ENCODE results near the gene ALG14.

ALG14 gene

GRCh38 chr1:94926126-94926914, 146.4 kb downstream of the ALG14 start:
- in situ Hi-C loops (cut with MboI; ENCODE audit: low pct_unique_long_range_greater_than_20kb, low sequenced_read_pairs), result no loop called here
- DNase-seq, result peak; percentile 61

GRCh38 chr1:94925561-94926125, 147.1 kb downstream of the ALG14 start:
- DNase-seq, result peak; percentile 40

GRCh38 chr1:94925004-94925403, 147.7 kb downstream of the ALG14 start:
- no peak for DNase-seq
- in situ Hi-C loops (cut with MboI; ENCODE audit: low pct_unique_long_range_greater_than_20kb, low sequenced_read_pairs), result no loop called here

More at GRCh38 chr1:94925561-94926125, 147.1 kb downstream of the ALG14 start:
- in situ Hi-C loops (cut with MboI; ENCODE audit: low pct_unique_long_range_greater_than_20kb, low sequenced_read_pairs), result no loop called here
